GM18511 (cell line): Measurements from ENCODE around the gene ADAMTS15.
"Not testable (repeated sequence)": the region's sequence is repeated elsewhere in the genome, so short reads cannot be mapped to it uniquely, and the experiment has no call there.

Experiments used
- ATAC-seq: cut with Tn5 transposase; IDR thresholded peaks from one replicate; pipeline ENCODE4 v1.9.1; 2021; ENCODE audit warnings: mild to moderate bottlenecking, moderate library complexity; ENCODE audit not compliant: unreplicated experiment

ADAMTS15 gene

GRCh38 chr11:130435671-130436070, 12.8 kb upstream of the ADAMTS15 start:
- ATAC-seq, result no peak

- ATAC-seq, result no peak
Measured at GRCh38 chr11:130436171-130436570, 12.3 kb upstream of the ADAMTS15 start.

- ATAC-seq, result no peak
Measured at GRCh38 chr11:130437848-130438247, 10.6 kb upstream of the ADAMTS15 start.

DNA sequence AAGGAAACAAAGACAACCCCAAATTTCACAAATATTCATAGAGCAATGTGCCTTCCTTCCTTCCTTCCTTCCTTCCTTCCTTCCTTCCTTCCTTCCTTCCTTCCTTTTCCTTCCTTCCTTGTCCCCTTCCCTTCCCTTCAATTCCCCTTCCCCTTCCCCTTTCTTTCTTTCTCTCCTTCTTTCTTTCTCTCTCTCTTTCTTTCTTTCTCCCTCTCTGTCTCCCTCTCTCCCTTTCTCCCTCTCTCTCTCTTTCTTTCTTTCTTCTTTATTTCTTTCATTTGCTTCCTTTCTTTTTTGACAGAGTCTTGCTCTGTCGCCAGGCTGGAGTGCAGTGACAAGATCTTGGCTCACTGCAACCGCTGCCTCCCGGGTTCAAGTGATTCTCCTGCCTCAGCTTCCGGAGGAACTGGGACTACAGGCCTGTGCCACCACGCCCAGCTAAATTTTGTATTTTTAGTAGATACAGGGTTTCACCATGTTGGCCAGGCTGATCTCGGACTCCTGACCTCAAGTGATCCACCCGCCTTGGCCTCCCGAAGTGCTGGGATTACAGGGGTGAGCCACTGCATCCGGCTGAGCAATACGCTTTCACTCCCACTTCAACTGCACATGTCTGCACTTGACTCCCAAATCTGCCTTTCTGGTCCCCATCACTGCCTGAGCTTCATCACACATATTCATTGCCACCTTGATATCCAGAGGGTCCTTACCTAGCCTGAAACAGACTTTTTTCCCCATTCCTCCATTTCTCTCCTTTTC, 9.9 kb upstream of the ADAMTS15 start:
- ATAC-seq, result not testable (repeated sequence)

DNA sequence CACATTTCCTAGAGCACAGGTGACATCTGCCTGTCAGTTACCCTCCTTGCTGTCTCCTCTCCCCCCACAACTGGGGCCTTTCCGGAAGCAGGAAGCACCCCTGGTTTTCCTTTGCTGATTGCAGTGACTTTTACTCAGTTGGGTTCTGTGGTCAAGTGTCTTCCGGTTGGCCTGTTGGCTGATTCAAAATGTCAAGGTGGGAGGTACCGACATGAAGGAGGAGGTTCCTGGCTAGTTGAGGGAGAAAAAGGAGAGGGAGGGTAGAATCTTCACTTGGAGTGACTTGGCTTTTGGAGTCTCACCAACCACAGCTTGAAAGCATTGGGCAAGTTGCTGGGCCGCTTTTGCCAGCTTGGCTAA, 9.3 kb upstream of the ADAMTS15 start:
- no peak for ATAC-seq

GRCh38 chr11:130439876-130440275, 8.6 kb upstream of the ADAMTS15 start:
- no peak for ATAC-seq

GRCh38 chr11:130441719-130442118, 6.7 kb upstream of the ADAMTS15 start:
- ATAC-seq, result no peak

DNA sequence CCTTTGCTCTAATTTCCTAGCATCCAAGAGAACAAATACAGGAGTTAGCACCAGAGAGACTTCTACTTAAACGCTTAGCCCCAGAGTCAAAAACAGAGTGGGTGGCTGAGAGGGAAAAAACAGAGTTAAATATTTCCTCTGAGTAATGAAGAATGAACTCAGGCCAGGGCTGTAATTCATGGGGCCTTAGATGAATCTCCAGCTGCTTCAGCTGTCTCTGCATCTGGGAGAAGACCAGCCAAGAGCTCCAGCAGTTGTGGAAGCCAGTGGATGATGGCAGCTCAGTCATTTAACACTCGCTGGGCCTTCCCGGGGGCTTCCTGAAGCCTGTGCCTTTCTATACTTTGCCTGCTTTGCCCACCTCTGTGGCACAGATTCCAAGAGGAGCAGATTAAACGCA, 5.7 kb upstream of the ADAMTS15 start:
- ATAC-seq, result no peak

GRCh38 chr11:130445788-130446187, 2.7 kb upstream of the ADAMTS15 start:
- ATAC-seq, result no peak

- ATAC-seq, result no peak
Measured at GRCh38 chr11:130448039-130448415, 418 bp upstream of the ADAMTS15 start.

- ATAC-seq, result no peak
Measured at GRCh38 chr11:130449310-130449990, 1.0 kb downstream of the ADAMTS15 start.

- no peak for ATAC-seq
Measured at GRCh38 chr11:130449996-130450769, 1.7 kb downstream of the ADAMTS15 start.

DNA sequence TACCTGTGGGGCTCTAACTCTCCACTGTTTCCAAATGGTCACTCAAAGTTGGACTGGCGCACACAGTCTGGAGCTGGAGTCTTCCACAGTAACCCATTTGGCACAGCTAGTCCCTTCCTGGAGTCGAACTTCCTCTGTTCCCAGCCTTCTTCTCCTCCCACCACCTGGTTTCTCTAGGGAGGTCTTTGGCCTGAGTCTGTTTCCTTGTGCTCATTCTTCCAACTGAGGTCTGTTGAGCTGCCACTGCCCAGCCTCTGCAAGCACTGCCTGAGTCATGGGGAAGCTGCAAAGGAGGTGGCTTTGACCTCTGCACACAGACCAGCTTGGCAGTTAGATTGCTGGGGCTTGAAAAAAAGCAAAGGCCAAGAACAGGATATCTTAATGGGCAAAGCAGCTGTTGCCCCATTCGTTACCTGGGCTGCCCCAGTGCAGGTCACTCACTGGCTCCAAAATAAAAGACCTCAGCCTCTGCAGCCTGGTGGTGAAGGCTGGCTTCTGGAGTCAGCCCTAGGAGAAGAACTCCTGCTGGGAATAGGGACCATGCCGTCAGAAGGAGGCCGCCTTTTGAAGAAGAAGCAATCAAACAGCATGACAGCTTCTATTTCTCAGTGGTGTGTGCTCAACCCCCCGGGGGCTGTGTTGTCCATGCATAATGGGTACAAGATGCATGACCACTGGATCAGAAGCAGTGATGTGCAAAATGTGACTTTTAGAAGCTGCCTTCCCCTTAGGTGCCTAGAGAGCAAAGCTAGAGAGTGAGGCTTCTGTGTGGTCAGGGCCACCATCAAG, 3.0 kb downstream of the ADAMTS15 start:
- ATAC-seq, result no peak

GRCh38 chr11:130452176-130452575, 3.7 kb downstream of the ADAMTS15 start:
- ATAC-seq, result no peak

- no peak for ATAC-seq
Measured at GRCh38 chr11:130452940-130453339, 4.5 kb downstream of the ADAMTS15 start.

DNA sequence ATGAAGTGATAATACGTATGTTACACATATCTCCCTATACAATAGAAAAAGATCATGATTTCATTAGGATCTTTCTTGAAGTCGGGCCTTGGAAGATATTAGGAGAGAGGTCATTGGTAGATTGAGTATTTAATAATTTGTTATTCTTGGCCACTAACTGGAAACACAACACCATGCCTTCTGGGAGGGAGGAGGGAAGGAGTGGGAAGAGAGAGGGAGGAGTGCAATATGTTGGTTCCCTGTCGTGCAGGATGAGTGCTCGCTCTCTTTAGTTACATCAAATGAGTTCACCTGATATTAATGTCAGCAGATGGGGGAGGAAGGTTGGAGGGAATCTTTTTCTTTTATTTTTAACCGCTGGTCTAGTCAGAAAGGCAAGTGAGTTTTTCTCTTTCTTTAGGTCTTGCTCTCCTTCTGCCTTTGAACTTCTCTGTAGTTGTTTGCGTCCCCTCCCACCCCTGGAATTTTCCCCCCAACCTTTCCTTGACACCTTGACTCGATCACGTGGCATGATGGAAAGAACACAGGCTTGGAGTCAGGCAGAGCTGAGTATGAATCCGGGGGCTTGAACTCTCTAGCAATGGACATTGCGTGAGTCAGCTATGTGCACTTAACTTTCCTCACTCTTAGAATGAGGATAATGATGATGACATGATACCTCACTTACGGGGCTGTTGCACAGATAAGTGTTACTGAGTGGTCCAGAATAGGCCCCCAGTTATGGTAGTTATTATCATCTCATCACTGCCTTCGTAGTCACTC, 6.2 kb downstream of the ADAMTS15 start:
- no peak for ATAC-seq

GRCh38 chr11:130455483-130456127, 7.2 kb downstream of the ADAMTS15 start:
- no peak for ATAC-seq

GRCh38 chr11:130456286-130456685, 7.8 kb downstream of the ADAMTS15 start:
- ATAC-seq, result no peak

GRCh38 chr11:130457623-130458409, 9.4 kb downstream of the ADAMTS15 start:
- no peak for ATAC-seq
